ENCODE data around the gene NIM1K.

DNA sequence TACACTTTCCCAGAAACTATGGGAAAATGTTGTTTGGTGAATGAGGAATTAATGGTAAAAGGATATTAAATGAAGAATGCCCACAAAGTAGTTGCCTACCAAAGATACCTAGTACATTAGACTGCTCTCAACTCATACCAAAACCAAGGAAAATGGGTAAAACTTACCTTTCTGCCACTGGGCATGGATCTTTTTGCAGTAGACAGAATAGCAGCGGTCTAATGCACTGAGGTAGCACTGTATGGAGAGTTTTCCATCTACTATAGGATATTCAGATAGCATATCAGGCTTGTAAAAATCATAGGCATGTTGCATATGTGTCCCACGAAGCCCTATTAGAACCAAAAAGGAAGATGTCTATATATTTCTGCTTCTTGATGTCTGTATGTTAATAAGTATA lies 104.8 kb downstream of the NIM1K start:
- TF ChIP-seq, protein P1, sequence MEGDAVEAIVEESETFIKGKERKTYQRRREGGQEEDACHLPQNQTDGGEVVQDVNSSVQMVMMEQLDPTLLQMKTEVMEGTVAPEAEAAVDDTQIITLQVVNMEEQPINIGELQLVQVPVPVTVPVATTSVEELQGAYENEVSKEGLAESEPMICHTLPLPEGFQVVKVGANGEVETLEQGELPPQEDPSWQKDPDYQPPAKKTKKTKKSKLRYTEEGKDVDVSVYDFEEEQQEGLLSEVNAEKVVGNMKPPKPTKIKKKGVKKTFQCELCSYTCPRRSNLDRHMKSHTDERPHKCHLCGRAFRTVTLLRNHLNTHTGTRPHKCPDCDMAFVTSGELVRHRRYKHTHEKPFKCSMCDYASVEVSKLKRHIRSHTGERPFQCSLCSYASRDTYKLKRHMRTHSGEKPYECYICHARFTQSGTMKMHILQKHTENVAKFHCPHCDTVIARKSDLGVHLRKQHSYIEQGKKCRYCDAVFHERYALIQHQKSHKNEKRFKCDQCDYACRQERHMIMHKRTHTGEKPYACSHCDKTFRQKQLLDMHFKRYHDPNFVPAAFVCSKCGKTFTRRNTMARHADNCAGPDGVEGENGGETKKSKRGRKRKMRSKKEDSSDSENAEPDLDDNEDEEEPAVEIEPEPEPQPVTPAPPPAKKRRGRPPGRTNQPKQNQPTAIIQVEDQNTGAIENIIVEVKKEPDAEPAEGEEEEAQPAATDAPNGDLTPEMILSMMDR (conservative IDR thresholded peaks at IDR 0.05 in 1 of 2, IDR thresholded peaks at IDR 0.05 in 1 of 2; ENCODE audit: extremely low read depth in 1 of 2, insufficient read depth in 1 of 2, low read depth in 1 of 2, low read length in 2 of 2): no peak
- no peak for TF ChIP-seq EZH2 (IDR thresholded peaks at IDR 0.05; ENCODE audit: borderline replicate concordance, low read length)

Measured in mammary epithelial cell (primary cell).